HL-60 (cell line): ENCODE results near the gene CDHR1.

Source experiments
- DNase-seq, 2 experiments: peaks; one replicate each; pipeline ENCODE4 v3.0.0-alpha.2; 2010 to 2020; ENCODE audit warnings: low read depth in 1 of 2, low spot score in 1 of 2
- H3K27ac ChIP-seq: fragments of 250-450 bp; sonication (Bioruptor Pico); replicated peaks from 2 replicates; pipeline ENCODE4 v1.5.1; 2020; ENCODE audit warnings: mild to moderate bottlenecking, moderate library complexity
- H3K27me3 ChIP-seq: fragments of 250-450 bp; sonication (Bioruptor Pico); 2 replicates; pipeline ENCODE4 v1.5.1; 2021; ENCODE audit warnings: mild to moderate bottlenecking, moderate library complexity; ENCODE audit not compliant: insufficient read depth, poor library complexity, severe bottlenecking
- H3K4me3 ChIP-seq: replicated peaks from 2 replicates; pipeline ENCODE4 v1.5.1; 2011; ENCODE audit warnings: mild to moderate bottlenecking, control low read depth, low read length; ENCODE audit not compliant: insufficient read depth
- GABPA ChIP-seq: IDR thresholded peaks from 2 replicates; pipeline ENCODE4 v1.6.1; 2012; ENCODE audit warnings: low read depth
- POLR2AphosphoS5 ChIP-seq: IDR thresholded peaks from 2 replicates; pipeline ENCODE4 v1.6.1; 2012; ENCODE audit warnings: low read depth
- SPI1 ChIP-seq: IDR thresholded peaks from 2 replicates; pipeline ENCODE4 v1.6.1; 2012; ENCODE audit warnings: low read depth, mild to moderate bottlenecking, borderline replicate concordance
- TF ChIP-seq, protein P1 (sequence below): IDR thresholded peaks from one replicate; pipeline ENCODE4 v1.5.1; 2011; ENCODE audit warnings: low read length, control low read depth, inconsistent platforms; ENCODE audit not compliant: insufficient read depth
- TF ChIP-seq, protein P2 (sequence below): IDR thresholded peaks from 2 replicates; pipeline ENCODE4 v1.6.1; 2012; ENCODE audit warnings: low read depth; ENCODE audit not compliant: insufficient replicate concordance

CDHR1 gene

DNA sequence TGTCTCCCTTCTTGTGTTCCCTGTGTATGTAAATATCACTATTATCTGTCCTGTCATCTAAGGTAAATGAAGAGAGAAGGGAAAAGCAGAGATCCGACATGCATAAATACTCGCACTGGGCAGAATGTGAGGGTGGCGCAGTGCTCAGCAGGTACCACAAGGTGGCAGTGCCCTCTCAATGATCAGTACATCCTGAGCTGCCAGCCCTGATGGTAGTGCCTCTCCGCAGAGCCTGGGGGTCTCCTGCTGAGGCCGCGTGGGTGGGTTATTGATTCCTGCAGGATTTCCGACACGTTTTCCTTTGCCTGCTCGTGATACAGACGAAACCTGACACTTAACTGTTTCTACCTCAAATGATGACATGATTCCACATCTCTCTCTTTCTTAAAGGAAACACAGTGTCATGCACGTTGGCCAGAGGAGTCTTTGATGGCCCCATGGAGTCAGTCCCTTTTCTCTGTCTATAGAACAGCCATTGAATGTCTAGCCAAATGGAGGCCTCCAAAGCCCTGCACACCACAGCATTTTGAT, 70.3 kb downstream of the CDHR1 start:
- Histone ChIP-seq H3K27ac (no peak overlapping the region), H3K4me3 (no peak overlapping the region), H3K27me3 (no peaks in the 10 kb centered on the region)
- TF ChIP-seq, protein P1, sequence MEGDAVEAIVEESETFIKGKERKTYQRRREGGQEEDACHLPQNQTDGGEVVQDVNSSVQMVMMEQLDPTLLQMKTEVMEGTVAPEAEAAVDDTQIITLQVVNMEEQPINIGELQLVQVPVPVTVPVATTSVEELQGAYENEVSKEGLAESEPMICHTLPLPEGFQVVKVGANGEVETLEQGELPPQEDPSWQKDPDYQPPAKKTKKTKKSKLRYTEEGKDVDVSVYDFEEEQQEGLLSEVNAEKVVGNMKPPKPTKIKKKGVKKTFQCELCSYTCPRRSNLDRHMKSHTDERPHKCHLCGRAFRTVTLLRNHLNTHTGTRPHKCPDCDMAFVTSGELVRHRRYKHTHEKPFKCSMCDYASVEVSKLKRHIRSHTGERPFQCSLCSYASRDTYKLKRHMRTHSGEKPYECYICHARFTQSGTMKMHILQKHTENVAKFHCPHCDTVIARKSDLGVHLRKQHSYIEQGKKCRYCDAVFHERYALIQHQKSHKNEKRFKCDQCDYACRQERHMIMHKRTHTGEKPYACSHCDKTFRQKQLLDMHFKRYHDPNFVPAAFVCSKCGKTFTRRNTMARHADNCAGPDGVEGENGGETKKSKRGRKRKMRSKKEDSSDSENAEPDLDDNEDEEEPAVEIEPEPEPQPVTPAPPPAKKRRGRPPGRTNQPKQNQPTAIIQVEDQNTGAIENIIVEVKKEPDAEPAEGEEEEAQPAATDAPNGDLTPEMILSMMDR, result peak; percentile 91
- TF ChIP-seq GABPA (no peak), SPI1 (no peak), POLR2AphosphoS5 (no peak)
- TF ChIP-seq, protein P2, sequence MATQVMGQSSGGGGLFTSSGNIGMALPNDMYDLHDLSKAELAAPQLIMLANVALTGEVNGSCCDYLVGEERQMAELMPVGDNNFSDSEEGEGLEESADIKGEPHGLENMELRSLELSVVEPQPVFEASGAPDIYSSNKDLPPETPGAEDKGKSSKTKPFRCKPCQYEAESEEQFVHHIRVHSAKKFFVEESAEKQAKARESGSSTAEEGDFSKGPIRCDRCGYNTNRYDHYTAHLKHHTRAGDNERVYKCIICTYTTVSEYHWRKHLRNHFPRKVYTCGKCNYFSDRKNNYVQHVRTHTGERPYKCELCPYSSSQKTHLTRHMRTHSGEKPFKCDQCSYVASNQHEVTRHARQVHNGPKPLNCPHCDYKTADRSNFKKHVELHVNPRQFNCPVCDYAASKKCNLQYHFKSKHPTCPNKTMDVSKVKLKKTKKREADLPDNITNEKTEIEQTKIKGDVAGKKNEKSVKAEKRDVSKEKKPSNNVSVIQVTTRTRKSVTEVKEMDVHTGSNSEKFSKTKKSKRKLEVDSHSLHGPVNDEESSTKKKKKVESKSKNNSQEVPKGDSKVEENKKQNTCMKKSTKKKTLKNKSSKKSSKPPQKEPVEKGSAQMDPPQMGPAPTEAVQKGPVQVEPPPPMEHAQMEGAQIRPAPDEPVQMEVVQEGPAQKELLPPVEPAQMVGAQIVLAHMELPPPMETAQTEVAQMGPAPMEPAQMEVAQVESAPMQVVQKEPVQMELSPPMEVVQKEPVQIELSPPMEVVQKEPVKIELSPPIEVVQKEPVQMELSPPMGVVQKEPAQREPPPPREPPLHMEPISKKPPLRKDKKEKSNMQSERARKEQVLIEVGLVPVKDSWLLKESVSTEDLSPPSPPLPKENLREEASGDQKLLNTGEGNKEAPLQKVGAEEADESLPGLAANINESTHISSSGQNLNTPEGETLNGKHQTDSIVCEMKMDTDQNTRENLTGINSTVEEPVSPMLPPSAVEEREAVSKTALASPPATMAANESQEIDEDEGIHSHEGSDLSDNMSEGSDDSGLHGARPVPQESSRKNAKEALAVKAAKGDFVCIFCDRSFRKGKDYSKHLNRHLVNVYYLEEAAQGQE, result no peak
- peak; percentile 1 to 41 for DNase-seq

DNA sequence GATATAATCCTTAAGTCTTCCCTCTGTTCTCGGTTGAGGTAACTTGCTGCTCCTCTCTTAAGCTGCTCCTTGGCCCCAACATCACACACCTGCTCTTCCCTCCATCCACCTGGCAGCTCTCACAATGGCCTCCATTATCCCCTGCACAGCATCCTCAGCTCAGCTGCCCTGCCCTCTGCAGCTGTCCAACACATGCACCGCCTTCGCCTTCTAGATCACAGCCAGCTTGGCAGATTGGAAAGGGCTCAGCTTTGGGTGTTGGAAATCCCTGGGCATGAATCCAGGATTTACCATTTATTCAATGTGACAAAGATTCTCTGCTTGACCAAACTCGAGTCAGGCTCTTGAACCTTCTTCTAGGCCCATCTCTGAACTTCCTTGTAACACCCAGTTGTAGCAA, 71.1 kb downstream of the CDHR1 start:
- H3K27ac ChIP-seq, result no peak overlapping the region
- DNase-seq, result no peak
- no peak overlapping the region for H3K4me3 ChIP-seq
- TF ChIP-seq SPI1 (no peak), GABPA (no peak), POLR2AphosphoS5 (no peak)
- TF ChIP-seq, protein P2, result no peak
- TF ChIP-seq, protein P1, result no peak
- no peaks in the 10 kb centered on the region for H3K27me3 ChIP-seq

DNA sequence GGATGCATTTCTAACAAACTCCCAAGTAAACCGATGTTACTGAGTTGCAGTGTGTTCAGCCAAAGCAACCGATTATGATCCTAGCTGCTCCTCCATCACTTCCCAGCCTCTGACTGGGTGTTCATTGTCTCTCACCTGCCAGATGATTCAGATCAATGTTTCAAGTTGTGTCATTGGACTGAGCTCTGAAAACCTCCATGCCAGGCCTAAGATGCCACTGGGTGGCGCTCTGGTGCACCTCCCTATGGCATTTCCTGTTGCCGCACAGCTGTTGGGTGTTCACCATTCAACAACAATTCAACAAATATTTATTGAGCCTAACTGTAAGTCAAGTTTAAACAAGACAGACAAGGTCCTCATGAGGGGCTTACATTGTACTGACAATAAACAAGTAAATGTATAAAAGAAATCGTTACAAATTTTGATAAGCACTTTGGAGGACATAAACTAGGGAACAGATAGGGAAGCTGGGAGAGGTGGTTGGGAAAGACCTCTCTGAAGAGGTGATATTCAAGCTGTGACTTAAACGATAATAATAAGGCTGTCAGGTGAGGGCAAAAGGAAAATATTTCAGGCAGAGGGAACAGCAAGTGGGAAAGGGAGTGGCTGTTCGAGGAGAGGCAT, 73.3 kb downstream of the CDHR1 start:
- no peaks in the 10 kb centered on the region for H3K27me3 ChIP-seq
- TF ChIP-seq, protein P2, result no peak
- TF ChIP-seq, protein P1, result peak; percentile 14
- no peak for TF ChIP-seq POLR2AphosphoS5
- no peak for TF ChIP-seq GABPA
- TF ChIP-seq SPI1, result no peak
- H3K27ac ChIP-seq, result no peak overlapping the region
- H3K4me3 ChIP-seq, result no peak overlapping the region
- peak in 1 of 2 experiments; percentile 12 for DNase-seq
